HG03460 (cell line): ENCODE measurements around the gene GALNT1.

Experiments used
- ATAC-seq: cut with Tn5 transposase; IDR thresholded peaks from one replicate; pipeline ENCODE4 v1.9.1; 2021; ENCODE audit not compliant: unreplicated experiment

The GALNT1 gene

DNA sequence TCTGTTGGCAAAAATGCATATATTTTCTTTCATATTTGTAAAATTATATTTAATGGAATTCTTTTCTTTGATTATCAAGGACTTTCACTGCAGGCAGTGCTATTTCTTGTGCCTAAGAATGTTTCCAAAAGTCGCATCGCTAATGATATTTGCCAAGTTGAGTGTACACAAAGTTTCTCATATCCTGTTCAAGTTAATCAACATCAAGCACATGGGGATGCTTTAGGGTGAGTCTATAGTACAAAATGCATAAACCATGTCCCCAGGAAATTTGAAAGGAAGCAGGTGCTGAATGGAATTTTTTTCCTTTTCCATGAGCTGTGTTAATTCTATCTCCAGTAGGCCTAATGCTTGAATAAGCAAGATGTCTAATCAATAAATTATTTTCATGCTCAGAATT, 129.7 kb downstream of the GALNT1 start:
- ATAC-seq = no peak

DNA sequence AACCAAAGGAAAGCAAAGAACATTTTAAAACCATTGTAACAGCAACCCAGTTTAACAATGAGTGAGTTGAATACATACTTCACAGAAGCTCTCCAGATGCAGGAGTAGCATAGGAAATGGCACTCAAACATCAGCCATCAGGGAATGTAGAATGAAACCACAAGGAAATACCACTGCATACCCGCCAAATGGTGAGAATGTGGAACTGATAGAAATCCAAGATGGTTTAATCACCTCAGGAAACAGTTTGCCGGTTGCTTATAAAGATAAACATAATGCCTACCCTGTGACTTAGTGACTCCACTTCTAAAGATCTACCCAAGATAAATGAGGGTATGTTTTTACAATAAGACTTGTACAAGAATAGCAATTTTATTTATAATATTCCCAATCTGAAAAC, 132.0 kb downstream of the GALNT1 start:
- ATAC-seq = no peak

- ATAC-seq = no peak
Measured at GRCh38 chr18:35714539-35714938, 133.0 kb downstream of the GALNT1 start.

DNA sequence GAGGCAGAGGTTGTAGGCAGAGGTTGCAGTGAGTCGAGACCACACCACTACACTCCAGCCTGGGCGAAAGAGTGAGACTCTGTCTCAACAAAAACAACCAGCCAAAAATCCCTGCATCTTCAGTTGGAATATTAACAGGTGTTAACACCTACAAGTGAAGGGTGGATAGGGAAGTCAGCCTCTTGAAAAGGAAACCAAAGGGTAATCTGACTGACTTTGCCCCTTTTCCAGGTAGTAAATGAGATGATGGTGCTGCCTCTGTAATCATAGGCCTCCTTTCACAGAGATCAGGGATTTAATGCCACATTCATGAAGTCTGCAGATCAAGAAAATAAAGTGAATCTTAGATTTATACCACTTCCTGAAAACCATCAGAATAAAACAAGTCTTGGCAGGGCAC, 133.6 kb downstream of the GALNT1 start:
- no peak for ATAC-seq

GRCh38 chr18:35716169-35716831, 134.8 kb downstream of the GALNT1 start:
- ATAC-seq = no peak

DNA sequence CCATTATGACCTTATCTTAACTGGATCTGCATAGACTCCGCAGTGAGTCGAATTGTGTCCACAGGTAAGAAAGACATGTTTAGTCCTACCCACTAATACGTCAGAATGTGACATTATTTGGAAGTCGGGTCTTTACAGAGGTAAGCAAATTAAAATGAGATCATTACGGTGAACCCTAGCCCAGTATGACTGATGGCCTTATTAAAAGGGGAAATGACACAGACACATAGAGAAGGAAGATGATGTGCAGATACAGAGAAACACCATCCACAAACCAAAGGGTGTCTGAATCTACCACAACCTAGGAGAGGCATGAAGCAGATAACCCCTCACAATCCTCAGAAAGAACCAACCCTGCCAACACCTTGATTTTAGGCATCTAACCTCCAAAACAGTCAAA, 135.6 kb downstream of the GALNT1 start:
- no peak for ATAC-seq

DNA sequence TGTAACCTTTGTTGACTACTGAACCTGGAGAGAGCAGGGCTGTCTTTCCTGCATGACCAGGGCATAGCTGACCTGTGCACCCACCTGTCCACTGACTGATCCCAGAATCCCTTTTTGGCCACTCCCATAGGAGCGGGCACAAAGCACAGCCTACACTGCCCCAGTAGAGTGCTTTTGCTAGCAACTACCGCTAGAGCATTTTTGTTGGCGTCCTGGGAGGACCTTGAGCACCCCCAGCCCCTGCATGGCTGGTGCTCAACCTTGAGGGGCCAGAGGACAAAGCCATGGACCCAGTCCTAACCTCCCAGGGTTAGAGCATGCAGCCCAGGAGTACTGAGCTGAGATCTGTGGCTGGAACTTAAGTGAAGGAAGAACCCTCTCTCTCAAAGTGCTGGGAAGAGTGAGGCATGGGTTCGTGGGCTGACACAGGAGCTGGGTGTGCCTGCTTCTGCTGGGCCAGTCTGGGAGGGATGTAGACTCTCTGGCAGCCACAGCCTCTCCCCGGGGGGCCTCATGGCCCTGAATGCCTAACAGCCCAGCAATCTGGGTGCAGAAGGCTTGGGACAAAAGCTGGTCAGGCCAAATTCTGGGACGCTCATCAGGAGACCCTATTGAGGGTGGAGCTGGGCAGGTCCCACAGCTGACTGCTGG, 140.0 kb downstream of the GALNT1 start:
- ATAC-seq = no peak

- ATAC-seq = no peak
Measured at GRCh38 chr18:35728676-35729075, 147.1 kb downstream of the GALNT1 start.

DNA sequence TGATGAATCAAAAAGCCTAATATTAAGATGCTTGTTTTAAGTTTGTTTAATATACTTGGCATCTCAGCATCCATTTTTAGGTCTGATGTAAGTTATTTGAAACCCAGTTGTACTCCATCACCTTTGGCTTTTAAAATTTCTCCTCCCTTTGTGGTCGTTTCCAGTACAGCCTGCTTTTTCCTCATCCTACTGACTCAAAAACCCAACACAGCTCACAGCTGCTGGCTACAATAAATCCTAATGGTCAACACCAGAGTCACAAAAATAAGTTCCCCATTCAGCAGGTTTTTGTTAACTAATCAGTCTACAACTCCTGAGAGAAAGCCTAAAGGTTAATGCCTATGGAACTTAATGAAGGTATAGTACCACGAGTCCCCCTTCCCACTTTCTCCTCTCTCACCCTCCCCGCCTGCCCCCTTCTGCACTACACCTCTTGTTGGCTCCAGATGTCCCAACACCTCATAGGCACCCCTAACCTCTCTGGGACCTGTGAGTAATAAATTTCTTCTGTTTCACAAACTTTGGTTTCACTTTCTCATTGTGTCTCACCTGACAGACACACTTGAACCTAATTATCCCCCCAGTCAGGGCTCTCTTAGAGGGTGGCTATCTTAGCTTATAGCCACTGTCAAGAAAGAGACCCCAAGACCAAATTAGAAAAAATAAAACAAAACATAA, 148.6 kb downstream of the GALNT1 start:
- ATAC-seq = no peak

GRCh38 chr18:35730691-35731370, 149.3 kb downstream of the GALNT1 start:
- ATAC-seq = no peak

DNA sequence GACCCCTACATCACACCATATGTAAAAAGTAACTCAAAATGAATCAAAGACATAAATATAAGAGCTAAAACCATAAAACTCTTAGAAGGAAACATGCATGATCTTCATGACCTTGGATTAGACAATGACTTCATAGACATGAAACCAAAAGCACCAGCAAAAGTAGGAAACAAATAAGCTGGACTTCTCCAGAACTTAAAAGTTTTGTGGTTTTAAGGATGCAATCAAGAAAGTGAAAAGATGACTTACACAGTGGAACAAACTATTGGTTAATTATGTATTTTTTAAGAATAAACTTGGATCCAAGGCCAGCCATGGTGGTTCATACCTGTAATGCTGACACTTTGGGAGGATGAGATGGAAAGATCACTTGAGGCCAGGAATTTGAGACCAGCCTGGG, 150.2 kb downstream of the GALNT1 start:
- no peak for ATAC-seq

- ATAC-seq = no peak
Measured at GRCh38 chr18:35732162-35732561, 150.6 kb downstream of the GALNT1 start.

DNA sequence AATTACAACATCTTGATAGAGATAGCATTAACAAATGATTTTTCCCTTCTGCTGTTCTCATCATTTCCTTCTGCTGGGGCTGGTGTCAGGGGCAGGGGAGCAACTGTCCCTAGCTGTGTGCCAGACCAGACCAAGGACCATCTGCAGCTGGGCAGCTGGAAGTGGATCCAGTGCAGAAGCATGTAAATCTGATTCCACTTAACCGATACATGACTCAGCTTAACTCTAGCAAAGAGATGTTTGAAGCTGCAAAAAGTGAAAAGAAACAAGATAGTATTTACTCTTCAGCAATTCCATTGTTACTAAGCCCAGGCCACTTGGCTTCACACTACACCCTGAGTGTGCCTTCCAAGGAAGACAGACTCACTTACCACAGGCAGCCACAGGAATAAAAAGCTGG, 151.1 kb downstream of the GALNT1 start:
- ATAC-seq = no peak

- ATAC-seq = no peak
Measured at GRCh38 chr18:35733408-35733807, 151.9 kb downstream of the GALNT1 start.

DNA sequence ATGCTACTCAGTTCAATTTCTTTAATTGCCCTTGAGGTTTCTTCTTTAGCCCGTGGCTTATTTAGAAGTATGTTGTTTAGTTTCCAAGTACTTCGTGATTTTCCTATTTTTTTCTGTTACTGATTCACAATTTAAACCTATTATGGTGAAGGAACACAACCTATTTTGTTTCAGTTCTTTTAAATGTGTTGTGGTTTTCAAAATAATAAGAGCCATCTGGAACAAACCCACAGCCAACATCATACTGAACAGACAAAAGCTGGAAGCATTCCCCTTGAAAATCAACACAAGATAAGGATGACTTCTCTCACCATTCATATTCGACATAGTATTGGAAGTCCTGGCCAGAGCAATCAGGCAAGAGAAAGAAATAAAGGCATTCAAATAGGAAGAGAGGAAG, 155.2 kb downstream of the GALNT1 start:
- ATAC-seq = no peak

DNA sequence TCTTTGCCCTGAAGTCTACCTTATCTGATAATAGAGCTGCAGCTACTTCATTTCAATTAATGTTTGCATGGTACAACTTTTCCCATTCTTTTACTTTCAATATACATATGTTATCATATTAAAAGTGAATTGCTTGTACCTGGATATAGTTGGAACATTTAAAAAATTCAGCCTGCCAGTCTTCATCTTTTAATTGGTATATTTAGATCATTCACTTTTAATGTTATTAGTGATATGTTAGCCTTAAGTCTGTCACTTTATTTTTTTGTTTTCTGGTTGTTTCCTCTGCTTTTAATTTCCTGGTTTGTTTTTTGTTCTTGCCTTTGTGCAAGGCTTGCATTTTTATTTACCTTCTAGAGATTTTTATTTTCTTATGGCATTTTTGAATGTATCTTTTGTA, 158.2 kb downstream of the GALNT1 start:
- ATAC-seq = no peak

DNA sequence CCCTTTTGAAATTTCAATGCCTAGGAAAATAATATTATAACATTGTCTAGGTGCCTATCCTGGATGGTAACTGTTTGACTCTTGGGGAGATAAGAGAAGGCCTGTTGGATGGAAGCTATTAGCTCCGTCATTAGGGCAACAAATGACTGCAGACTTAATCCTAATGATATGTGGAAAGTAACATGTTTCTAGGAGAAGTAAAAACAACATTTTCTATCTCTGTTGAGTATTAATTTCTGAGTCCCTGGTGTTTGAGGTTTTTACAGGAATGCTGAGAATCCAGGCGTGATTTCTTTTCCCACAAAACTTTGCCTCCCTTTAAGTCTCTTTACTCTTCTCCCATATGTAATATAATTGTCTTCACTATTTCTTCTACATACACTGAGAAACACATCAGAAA, 159.1 kb downstream of the GALNT1 start:
- ATAC-seq = no peak

- no peak for ATAC-seq
Measured at GRCh38 chr18:35743916-35744315, 162.4 kb downstream of the GALNT1 start.

DNA sequence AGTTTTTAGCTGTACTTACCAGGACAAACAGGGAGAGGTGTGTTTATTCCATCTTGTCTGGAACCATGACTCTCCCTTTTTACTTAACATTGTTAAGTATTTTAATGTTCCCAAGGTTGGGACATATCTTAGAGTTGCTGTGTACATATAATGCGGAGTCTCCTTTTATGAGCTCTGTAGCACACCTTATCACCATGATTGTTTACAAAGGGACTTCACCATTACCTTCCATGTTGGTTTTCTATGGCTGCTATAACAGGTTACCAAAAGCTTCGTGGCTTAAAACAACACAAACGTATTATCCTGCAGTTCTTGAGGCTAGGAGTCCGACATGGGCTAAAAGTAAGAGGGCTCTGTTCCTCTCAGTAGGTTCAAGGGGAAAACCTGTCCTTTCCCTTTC, 164.3 kb downstream of the GALNT1 start:
- ATAC-seq = no peak

DNA sequence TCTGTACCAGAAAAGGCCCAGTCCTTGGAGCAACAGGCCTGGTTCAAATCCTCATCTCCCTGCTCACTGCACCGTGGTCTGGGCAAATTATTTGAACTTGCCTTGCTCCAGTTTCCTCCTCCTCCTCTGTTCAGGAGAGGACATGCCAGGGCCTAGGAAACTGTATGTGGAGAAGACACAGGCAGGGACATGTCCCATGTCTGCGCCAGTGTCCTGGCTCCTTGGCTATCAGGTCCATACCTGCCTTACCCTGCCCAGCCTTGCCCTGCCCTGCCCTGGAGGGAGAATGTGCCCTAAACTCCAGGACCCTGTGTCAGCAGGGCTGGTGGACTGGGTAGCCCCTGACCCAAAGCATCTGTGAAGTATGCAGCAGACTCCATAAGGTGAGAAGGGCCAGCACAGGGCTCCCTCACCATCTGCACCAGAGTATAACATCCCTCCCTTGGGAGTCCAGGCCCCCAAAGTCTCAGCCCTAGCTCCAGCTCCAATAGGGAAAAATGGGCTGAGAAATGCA, 165.3 kb downstream of the GALNT1 start:
- no peak for ATAC-seq

- ATAC-seq = no peak
Measured at GRCh38 chr18:35747894-35748472, 166.4 kb downstream of the GALNT1 start.
